ENCODE results near the gene GALE. TPM values are rescaled to one million over a fixed set of nuclear protein-coding genes. Genes with fewer than 3 reads are reported as not detected.
A peak's percentile ranks its signal among the peaks of the same experiment; 100 is the strongest.

Gene GALE
- total and polyA plus RNA-seq, 10 donors = 19.0 to 47.1 (median 34.5) TPM

DNA sequence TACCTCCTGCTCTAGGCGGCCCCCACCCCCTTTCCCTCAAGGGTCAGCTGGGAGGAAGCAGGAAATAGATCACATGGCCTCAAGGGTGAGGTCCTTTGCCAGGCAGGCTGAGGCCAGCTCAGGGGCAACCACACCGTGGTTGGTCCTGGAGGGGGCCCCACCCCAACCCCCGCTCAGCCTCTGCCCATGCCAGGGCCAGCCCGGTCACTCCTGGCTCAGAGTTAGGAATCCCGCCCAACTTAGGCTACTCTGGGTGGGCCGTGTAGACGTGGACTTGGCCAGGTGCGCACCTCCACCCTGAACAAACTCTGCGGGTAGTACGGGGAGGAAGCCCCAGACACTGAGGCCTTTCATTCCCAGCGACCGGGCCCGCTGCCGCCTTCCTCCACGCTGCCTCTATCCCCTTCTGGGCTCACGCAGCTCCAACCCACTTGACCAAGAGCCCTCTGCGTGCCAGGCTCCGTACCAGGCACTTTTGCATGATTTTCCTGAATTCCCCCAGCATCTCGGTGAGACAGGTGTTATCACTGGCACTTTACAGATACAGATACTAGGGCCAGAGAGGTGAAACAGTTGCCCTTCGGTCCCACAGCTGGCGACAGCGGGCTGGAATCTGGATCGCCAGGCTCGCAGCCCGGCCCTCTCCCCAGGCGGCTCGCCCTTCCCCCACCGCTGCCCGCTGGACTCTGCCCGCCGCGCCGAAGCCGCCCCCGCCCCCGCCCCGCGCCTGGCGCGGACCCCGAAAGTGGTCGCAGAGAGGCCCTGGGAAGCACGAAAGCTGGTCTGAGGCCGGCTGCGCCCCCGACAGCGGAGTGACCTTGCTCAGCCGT, 769 bp downstream of the GALE start:
- TF ChIP-seq, protein P1, sequence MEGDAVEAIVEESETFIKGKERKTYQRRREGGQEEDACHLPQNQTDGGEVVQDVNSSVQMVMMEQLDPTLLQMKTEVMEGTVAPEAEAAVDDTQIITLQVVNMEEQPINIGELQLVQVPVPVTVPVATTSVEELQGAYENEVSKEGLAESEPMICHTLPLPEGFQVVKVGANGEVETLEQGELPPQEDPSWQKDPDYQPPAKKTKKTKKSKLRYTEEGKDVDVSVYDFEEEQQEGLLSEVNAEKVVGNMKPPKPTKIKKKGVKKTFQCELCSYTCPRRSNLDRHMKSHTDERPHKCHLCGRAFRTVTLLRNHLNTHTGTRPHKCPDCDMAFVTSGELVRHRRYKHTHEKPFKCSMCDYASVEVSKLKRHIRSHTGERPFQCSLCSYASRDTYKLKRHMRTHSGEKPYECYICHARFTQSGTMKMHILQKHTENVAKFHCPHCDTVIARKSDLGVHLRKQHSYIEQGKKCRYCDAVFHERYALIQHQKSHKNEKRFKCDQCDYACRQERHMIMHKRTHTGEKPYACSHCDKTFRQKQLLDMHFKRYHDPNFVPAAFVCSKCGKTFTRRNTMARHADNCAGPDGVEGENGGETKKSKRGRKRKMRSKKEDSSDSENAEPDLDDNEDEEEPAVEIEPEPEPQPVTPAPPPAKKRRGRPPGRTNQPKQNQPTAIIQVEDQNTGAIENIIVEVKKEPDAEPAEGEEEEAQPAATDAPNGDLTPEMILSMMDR (IDR thresholded peaks at IDR 0.05 in 8 of 11, conservative IDR thresholded peaks at IDR 0.05 in 3 of 11) = no peak
- TF ChIP-seq POLR2AphosphoS5 (IDR thresholded peaks at IDR 0.05) (peak; percentile 86 to 89 (median 87)), POLR2A (IDR thresholded peaks at IDR 0.05) (no peak)
- WGBS, 5 donors = 1 to 9% (median 2%) methylated on average over 16 to 48 of the region's 48 CpGs
- Histone ChIP-seq H3K9me3 (no peaks in the 10 kb centered on the region), H3K36me3 (peaks cover 0 to 65% (median 35%) of the 10 kb centered on the region in 6 donors), H3K4me3 (peak overlapping the region; percentile 75 to 98 (median 86)), H3K27ac (peak overlapping the region; percentile 82 to 97 (median 94)), H3K4me1 (peaks cover 5 to 72% (median 41%) of the 10 kb centered on the region in 6 donors), H3K27me3 (replicated peaks in 1 of 7) (no peaks in the 10 kb centered on the region)
- DNase-seq = peak; percentile 88
- intact Hi-C loops (cut with DNase I; ENCODE audit: low total_unique reads) = no loop called here

DNA sequence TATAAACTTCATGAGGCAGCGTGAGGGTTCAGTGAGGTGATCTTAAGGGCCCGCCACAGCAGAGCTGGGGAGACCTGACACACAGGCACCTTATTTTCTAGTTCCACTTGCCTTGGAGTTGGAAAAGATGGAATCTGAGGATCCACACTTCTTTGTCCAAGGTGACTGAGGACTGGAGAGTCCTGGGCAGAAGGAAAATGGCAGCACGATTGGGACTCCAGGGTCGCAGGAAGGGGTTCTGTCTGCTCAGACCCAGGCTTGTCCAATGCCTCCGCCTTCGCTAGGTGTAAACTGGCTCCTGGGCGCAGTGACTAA, 1.3 kb downstream of the GALE start:
- Histone ChIP-seq H3K9me3 (no peaks in the 10 kb centered on the region), H3K27me3 (replicated peaks in 1 of 7) (no peaks in the 10 kb centered on the region), H3K36me3 (peaks cover 0 to 66% (median 40%) of the 10 kb centered on the region in 6 donors), H3K27ac (peak overlapping the region; percentile 82 to 97 (median 94)), H3K4me3 (peak overlapping the region in 6 of 8 donors; percentile 75 to 98 (median 84)), H3K4me1 (peaks cover 5 to 78% (median 44%) of the 10 kb centered on the region in 6 donors)
- TF ChIP-seq POLR2AphosphoS5 (IDR thresholded peaks at IDR 0.05) (no peak), POLR2A (IDR thresholded peaks at IDR 0.05) (no peak)
- TF ChIP-seq, protein P1 (IDR thresholded peaks at IDR 0.05 in 8 of 11, conservative IDR thresholded peaks at IDR 0.05 in 3 of 11) = no peak
- 60 to 78% (median 63%) methylated on average over 7 of the region's 7 CpGs for WGBS, 5 donors
- intact Hi-C loops (cut with DNase I; ENCODE audit: low total_unique reads) = no loop called here
- no peak for DNase-seq

DNA sequence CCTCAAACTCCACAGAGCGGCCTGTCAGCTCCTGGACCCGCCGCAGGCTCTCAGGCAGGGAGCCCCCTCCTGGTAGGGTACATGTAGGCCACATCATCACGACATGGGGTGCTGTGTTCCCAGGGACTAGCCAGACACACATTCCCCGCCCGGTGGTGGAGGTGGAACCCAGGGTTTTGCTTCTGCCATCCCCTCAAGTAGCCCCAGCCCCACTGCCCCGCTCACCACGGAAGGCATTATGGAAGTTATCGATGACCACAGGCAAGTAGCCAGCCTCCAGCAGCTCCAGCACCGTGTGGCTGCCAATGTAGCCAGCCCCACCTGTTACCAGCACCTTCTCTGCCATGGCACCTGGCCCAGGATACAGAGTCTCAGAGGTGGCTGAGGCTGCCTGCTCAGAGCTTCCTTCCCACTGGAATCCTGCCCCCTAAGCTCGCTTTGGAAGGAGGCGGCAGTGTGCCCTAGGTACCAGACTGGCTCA, 1.9 kb downstream of the GALE start:
- peak; percentile 78 for DNase-seq
- Histone ChIP-seq H3K27me3 (replicated peaks in 1 of 7) (no peaks in the 10 kb centered on the region), H3K4me3 (peak overlapping the region in 3 of 8 donors; percentile 81 to 98 (median 87)), H3K4me1 (peaks cover 5 to 78% (median 45%) of the 10 kb centered on the region in 6 donors), H3K36me3 (peaks cover 0 to 66% (median 42%) of the 10 kb centered on the region in 6 donors), H3K9me3 (no peaks in the 10 kb centered on the region), H3K27ac (peak overlapping the region in 7 of 8 donors; percentile 90 to 97 (median 95))
- WGBS, 5 donors = 82 to 95% (median 88%) methylated on average over 6 to 12 of the region's 12 CpGs
- intact Hi-C loops (cut with DNase I; ENCODE audit: low total_unique reads) = no loop called here
- TF ChIP-seq POLR2A (IDR thresholded peaks at IDR 0.05) = no peak
- peak in 1 of 3 donors; percentile 35 for TF ChIP-seq POLR2AphosphoS5 (IDR thresholded peaks at IDR 0.05)

DNA sequence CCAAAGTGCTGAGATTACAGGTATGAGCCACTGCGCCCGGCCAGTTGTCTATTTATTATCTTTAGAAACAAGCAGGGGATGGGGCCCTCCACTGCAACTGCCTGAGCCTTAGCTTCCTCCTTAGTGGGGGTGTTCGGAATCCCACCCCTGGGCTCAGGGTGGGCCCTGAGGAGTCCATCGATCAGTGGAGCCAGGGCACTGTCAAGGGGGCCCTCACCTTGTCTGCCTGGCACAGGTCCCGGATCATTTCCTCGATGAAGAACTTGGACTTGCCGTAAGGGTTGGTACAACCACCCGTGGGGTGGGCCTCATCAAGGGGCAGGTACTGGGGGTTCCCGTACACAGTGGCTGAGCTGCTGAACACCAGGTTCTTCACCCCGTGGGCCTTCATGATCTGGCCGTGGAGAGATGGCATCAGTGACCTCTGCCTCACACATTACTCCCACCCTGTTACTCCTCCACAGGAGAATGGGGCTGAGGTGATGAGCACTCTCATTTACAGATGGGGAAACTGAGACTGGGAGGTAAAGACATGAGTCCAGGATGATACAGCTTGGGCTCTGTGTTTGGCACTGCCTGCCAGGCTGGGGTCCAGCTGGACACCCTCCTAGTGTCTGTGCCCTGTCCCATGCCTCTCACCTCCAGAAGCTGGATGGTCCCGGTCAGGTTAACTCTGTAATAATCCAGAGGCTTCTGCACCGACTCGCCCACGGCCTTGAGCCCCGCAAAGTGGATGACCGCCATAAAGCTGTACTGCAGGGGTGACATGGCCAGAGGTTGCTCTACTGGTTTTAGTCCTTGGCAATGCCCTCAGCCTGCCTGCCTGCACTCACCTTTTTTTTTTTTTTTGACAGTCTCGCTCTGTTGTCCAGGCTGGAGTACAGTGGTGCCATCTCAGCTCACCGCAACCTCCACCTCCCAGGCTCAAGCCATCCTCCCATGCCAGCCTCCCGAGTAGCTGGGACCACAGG, 2.8 kb downstream of the GALE start:
- peaks cover 0 to 66% (median 47%) of the 10 kb centered on the region in 6 donors for H3K36me3 ChIP-seq
- H3K9me3 ChIP-seq = no peaks in the 10 kb centered on the region
- TF ChIP-seq, protein P1 (IDR thresholded peaks at IDR 0.05 in 8 of 11, conservative IDR thresholded peaks at IDR 0.05 in 3 of 11) = no peak
- peak in 2 of 3 donors; percentile 6 to 14 for TF ChIP-seq POLR2AphosphoS5 (IDR thresholded peaks at IDR 0.05)
- intact Hi-C loops (cut with DNase I; ENCODE audit: low total_unique reads) = no loop called here
- DNase-seq = peak; percentile 69
- H3K4me3 ChIP-seq = no peak overlapping the region
- H3K27me3 ChIP-seq (replicated peaks in 1 of 7) = no peaks in the 10 kb centered on the region
- H3K4me1 ChIP-seq = peaks cover 5 to 87% (median 51%) of the 10 kb centered on the region in 6 donors
- peak overlapping the region in 4 of 8 donors; percentile 94 to 97 (median 96) for H3K27ac ChIP-seq
- WGBS, 5 donors = 79 to 90% (median 89%) methylated on average over 19 to 20 of the region's 20 CpGs
